Breast epithelium (tissue), 3 donors: ENCODE data around the gene CASQ2.

Experiments
- CTCF ChIP-seq, 3 donors: fragments of 450-650 bp; IDR thresholded peaks; one replicate each; pipeline ENCODE4 v1.5.1; 2016 to 2017; ENCODE audit warnings: antibody characterized with exemption in 3 of 3, mild to moderate bottlenecking in 3 of 3, moderate library complexity in 3 of 3
- POLR2A ChIP-seq: fragments of 450-650 bp; IDR thresholded peaks from one replicate; pipeline ENCODE4 v1.6.1; 2016; ENCODE audit warnings: antibody characterized with exemption, mild to moderate bottlenecking, moderate library complexity
- POLR2AphosphoS5 ChIP-seq, 3 donors: sonication (generic); formaldehyde crosslinking; IDR thresholded peaks; one replicate each; pipeline ENCODE4 v1.6.1; 2017; ENCODE audit warnings: antibody characterized with exemption in 3 of 3

- no peak for TF ChIP-seq CTCF (IDR thresholded peaks at IDR 0.05)
- no peak for TF ChIP-seq POLR2A
- no peak for TF ChIP-seq POLR2AphosphoS5 (IDR thresholded peaks at IDR 0.05)
Measured at GRCh38 chr1:115668579-115668978, 99.9 kb downstream of the CASQ2 start.
